Measurements from ENCODE around the gene RICTOR. TPM values are rescaled to one million over a fixed set of nuclear protein-coding genes. Genes with fewer than 3 reads are reported as not detected.

RICTOR gene
- total RNA-seq, 1 experiment from 2014 or later = 25.7 TPM

DNA sequence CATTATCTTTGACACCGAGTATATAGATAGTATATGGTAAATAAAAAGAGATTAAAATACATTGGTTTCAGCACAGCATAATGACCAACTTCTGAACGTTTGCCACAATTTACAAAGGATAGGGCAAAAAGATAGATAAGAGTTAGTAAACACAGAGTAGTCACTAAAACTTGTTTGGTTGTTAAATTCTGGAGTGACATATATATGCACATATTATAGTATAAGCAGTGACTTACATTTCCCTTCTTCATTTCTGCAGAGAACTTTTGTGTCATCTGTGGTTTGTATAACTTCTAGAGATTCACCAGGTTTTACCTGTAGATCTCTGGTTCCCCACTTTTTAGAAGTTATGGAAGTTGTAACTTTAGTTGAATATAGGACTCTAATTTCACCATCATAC, 44.4 kb upstream of the RICTOR start:
- Histone ChIP-seq H3K4me1 (no peaks in the 10 kb centered on the region; the same call in 1 of the 2 replicates), H3K9me3 (no peaks in the 10 kb centered on the region), H3K27me3 (replicated peaks; ENCODE audit: control insufficient read depth, insufficient read depth, low read length) (peaks cover 1% of the 10 kb centered on the region; the same call in 1 of the 2 replicates), H3K4me3 (ENCODE audit: low read depth, low read length) (no peak overlapping the region), H3K36me3 (ENCODE audit: control insufficient read depth, insufficient read depth, low read length) (no peaks in the 10 kb centered on the region)
- intact Hi-C loops (cut with micrococcal nuclease; ENCODE audit: unreplicated experiment) = no loop called here
- H3K4me1 Mint-ChIP-seq (ENCODE audit: low read depth, unreplicated experiment) = peaks cover 7% of the 10 kb centered on the region
- H3K9me3 Mint-ChIP-seq (ENCODE audit: unreplicated experiment) = no peaks in the 10 kb centered on the region
- peaks cover 2% of the 10 kb centered on the region for H3K27me3 Mint-ChIP-seq (ENCODE audit: insufficient read depth, unreplicated experiment)
- no TSS peak for BruUV-seq (replicated peaks)
- H3K27ac Mint-ChIP-seq (ENCODE audit: unreplicated experiment) = no peak overlapping the region
- no peaks in the 10 kb centered on the region for H3K36me3 Mint-ChIP-seq (ENCODE audit: insufficient read depth, unreplicated experiment)
- no peak overlapping the region for H3K4me3 Mint-ChIP-seq (ENCODE audit: unreplicated experiment)
- POLR2A ChIA-PET = no interaction called here
- CTCF ChIA-PET = no interaction called here
- DNase-seq = no peak
- TF ChIP-seq, protein P1, sequence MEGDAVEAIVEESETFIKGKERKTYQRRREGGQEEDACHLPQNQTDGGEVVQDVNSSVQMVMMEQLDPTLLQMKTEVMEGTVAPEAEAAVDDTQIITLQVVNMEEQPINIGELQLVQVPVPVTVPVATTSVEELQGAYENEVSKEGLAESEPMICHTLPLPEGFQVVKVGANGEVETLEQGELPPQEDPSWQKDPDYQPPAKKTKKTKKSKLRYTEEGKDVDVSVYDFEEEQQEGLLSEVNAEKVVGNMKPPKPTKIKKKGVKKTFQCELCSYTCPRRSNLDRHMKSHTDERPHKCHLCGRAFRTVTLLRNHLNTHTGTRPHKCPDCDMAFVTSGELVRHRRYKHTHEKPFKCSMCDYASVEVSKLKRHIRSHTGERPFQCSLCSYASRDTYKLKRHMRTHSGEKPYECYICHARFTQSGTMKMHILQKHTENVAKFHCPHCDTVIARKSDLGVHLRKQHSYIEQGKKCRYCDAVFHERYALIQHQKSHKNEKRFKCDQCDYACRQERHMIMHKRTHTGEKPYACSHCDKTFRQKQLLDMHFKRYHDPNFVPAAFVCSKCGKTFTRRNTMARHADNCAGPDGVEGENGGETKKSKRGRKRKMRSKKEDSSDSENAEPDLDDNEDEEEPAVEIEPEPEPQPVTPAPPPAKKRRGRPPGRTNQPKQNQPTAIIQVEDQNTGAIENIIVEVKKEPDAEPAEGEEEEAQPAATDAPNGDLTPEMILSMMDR (IDR thresholded peaks at IDR 0.05; ENCODE audit: insufficient read depth in 1 of 2, low read depth in 1 of 2, low read length in 1 of 2, severe bottlenecking in 1 of 2, unreplicated experiment in 1 of 2) = no peak

DNA sequence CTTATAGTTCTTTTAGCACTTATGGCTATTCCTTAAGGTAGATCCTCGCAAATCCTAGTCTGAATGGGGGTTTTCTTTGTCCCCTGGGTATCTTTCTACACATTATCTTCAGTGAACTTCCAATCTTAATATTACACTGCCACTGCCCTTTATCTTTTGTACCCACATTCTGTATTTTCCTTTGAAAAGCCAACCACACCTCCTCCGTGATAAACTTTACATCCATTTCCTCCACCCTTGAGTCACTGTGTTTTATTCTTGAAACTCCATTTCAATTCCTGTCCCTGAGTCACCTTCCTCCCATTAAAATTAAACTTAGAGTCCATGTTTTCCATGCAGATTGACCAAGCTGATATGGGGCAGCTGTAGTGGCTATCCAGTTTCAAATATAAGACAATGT, 43.2 kb upstream of the RICTOR start:
- intact Hi-C loops (cut with micrococcal nuclease; ENCODE audit: unreplicated experiment) = no loop called here
- BruUV-seq (replicated peaks) = no TSS peak
- H3K27me3 ChIP-seq (replicated peaks; ENCODE audit: control insufficient read depth, insufficient read depth, low read length) = peaks cover 1% of the 10 kb centered on the region; the same call in 1 of the 2 replicates
- Mint-ChIP-seq H3K9me3 (ENCODE audit: unreplicated experiment) (no peaks in the 10 kb centered on the region), H3K27ac (ENCODE audit: unreplicated experiment) (no peak overlapping the region), H3K4me3 (ENCODE audit: unreplicated experiment) (no peak overlapping the region), H3K4me1 (ENCODE audit: low read depth, unreplicated experiment) (peaks cover 7% of the 10 kb centered on the region), H3K36me3 (ENCODE audit: insufficient read depth, unreplicated experiment) (no peaks in the 10 kb centered on the region), H3K27me3 (ENCODE audit: insufficient read depth, unreplicated experiment) (peaks cover 2% of the 10 kb centered on the region)
- CTCF ChIA-PET = no interaction called here
- no peaks in the 10 kb centered on the region; the same call in 1 of the 2 replicates for H3K4me1 ChIP-seq
- no peaks in the 10 kb centered on the region for H3K9me3 ChIP-seq
- POLR2A ChIA-PET = no interaction called here
- TF ChIP-seq, protein P1 (IDR thresholded peaks at IDR 0.05; ENCODE audit: insufficient read depth in 1 of 2, low read depth in 1 of 2, low read length in 1 of 2, severe bottlenecking in 1 of 2, unreplicated experiment in 1 of 2) = no peak
- no peak for DNase-seq
- no peak overlapping the region for H3K4me3 ChIP-seq (ENCODE audit: low read depth, low read length)
- H3K36me3 ChIP-seq (ENCODE audit: control insufficient read depth, insufficient read depth, low read length) = no peaks in the 10 kb centered on the region

DNA sequence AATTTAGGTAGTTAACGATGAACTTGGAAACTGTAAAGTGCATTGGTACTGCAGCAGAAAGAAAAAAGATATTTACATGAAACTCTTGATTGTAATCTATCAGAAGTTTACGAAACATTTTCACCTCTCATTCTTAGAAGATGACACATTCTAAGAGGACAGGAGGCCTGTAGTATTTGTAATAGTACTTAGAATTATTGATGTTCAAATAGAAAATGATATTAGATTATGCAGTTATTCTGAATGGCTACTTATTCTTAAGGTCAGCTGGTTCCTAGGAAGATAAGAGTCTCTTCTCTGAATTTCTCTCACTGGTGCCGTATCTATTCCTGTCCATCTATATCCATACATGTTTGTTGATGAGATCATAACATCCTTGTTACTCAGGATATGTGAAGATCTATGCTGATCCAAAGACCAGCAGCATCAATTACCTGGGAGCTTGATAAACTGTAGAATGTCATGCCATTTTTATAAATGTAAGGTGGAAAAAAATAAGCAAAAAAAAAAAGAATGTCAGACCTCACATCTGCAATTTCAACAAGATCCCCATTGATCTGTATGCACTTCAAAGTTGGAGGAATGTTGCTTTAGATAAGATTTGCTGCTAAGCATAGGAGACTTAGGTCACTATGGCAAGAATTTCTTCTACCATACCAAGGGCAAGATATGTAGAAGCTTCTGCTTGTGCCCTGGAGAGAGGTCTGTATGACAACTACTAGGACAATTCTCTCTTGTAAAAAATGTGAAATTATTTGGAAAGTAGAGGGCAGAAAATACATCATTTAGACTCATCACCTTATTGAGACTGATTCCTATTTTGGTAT, 42.4 kb upstream of the RICTOR start:
- intact Hi-C loops (cut with micrococcal nuclease; ENCODE audit: unreplicated experiment) = no loop called here
- ChIA-PET CTCF (no interaction called here), POLR2A (no interaction called here)
- Mint-ChIP-seq H3K4me1 (ENCODE audit: low read depth, unreplicated experiment) (peaks cover 7% of the 10 kb centered on the region), H3K27me3 (ENCODE audit: insufficient read depth, unreplicated experiment) (peaks cover 2% of the 10 kb centered on the region), H3K4me3 (ENCODE audit: unreplicated experiment) (no peak overlapping the region), H3K36me3 (ENCODE audit: insufficient read depth, unreplicated experiment) (no peaks in the 10 kb centered on the region), H3K9me3 (ENCODE audit: unreplicated experiment) (no peaks in the 10 kb centered on the region), H3K27ac (ENCODE audit: unreplicated experiment) (no peak overlapping the region)
- Histone ChIP-seq H3K36me3 (ENCODE audit: control insufficient read depth, insufficient read depth, low read length) (no peaks in the 10 kb centered on the region), H3K9me3 (no peaks in the 10 kb centered on the region), H3K4me3 (ENCODE audit: low read depth, low read length) (no peak overlapping the region), H3K27me3 (replicated peaks; ENCODE audit: control insufficient read depth, insufficient read depth, low read length) (no peaks in the 10 kb centered on the region), H3K4me1 (no peaks in the 10 kb centered on the region; the same call in 1 of the 2 replicates)
- BruUV-seq (replicated peaks) = no TSS peak
- DNase-seq = no peak
- TF ChIP-seq, protein P1 (IDR thresholded peaks at IDR 0.05; ENCODE audit: insufficient read depth in 1 of 2, low read depth in 1 of 2, low read length in 1 of 2, severe bottlenecking in 1 of 2, unreplicated experiment in 1 of 2) = no peak

Measured in Caco-2 (cell line).